Thymus (tissue), 11 donors: Measurements from ENCODE around the gene TIA1. TPM values are rescaled to one million over a fixed set of nuclear protein-coding genes. Genes with fewer than 3 reads are reported as not detected.
"Not testable (repeated sequence)": the region's sequence is repeated elsewhere in the genome, so short reads cannot be mapped to it uniquely, and the experiment has no call there.

ENCODE experiments used
- DNase-seq, 9 donors: peaks; one replicate each; pipeline ENCODE4 v3.0.0-alpha.2; 2013; ENCODE audit warnings: low spot score in 9 of 9, low read depth in 6 of 9, missing footprints in 1 of 9
- H3K27ac ChIP-seq, 2 donors: one replicate each; pipeline ENCODE4 v1.5.1; 2013; ENCODE audit warnings: control low read depth in 1 of 2, low read depth in 1 of 2, low read length in 1 of 2, mild to moderate bottlenecking in 1 of 2, moderate library complexity in 1 of 2
- H3K27me3 ChIP-seq, 2 donors: one replicate each; pipeline ENCODE4 v1.5.1; 2013; ENCODE audit warnings: low read length in 1 of 2; ENCODE audit not compliant: control insufficient read depth in 2 of 2, insufficient read depth in 1 of 2
- H3K36me3 ChIP-seq, 2 donors: one replicate each; pipeline ENCODE4 v1.5.1; 2013; ENCODE audit warnings: low read length in 1 of 2, mild to moderate bottlenecking in 1 of 2, moderate library complexity in 1 of 2; ENCODE audit not compliant: control insufficient read depth in 2 of 2, insufficient read depth in 2 of 2
- H3K4me1 ChIP-seq, 2 donors: one replicate each; pipeline ENCODE4 v1.5.1; 2013; ENCODE audit warnings: low read length in 2 of 2; ENCODE audit not compliant: control insufficient read depth in 2 of 2, insufficient read depth in 2 of 2
- H3K4me3 ChIP-seq, 2 donors: one replicate each; pipeline ENCODE4 v1.5.1; 2013; ENCODE audit warnings: low read length in 2 of 2, control low read depth in 1 of 2, mild to moderate bottlenecking in 1 of 2
- H3K9me3 ChIP-seq, 2 donors: one replicate each; pipeline ENCODE4 v1.5.1; 2013; ENCODE audit warnings: low read length in 1 of 2, mild to moderate bottlenecking in 1 of 2; ENCODE audit not compliant: control insufficient read depth in 2 of 2, insufficient read depth in 1 of 2
- WGBS: extraction: QIAGEN DNeasy Blood & Tissue Kit; methylation state at CpG from one replicate; pipeline ENCODE4 v1.1.7; 2013; 5-methylcytosine and 5-hydroxymethylcytosine counted together
- polyA plus RNA-seq: library from polyadenylated mRNA; stranded (reverse); fragments of 200-250 nt; gene quantifications from one replicate; pipeline ENCODE4 v1.2.3, GENCODE V29; 2013
- total RNA-seq: library from RNA; stranded (reverse); fragments of 120-200 nt; gene quantifications from one replicate; pipeline ENCODE4 v1.2.4, GENCODE V29; 2013
- donor health status: healthy.

TIA1 gene
- total and polyA plus RNA-seq, 2 donors, result 186 to 197 TPM

GRCh38 chr2:70188460-70188859 lies 60.0 kb downstream of the TIA1 start:
- DNase-seq, result no peak
- Histone ChIP-seq H3K27me3 (no peaks in the 10 kb centered on the region), H3K9me3 (no peaks in the 10 kb centered on the region), H3K27ac (no peak overlapping the region), H3K4me3 (no peak overlapping the region), H3K36me3 (no peaks in the 10 kb centered on the region), H3K4me1 (peaks cover 0 to 4% of the 10 kb centered on the region in 2 donors)
- 98% methylated on average over 5 of the region's 5 CpGs for WGBS

DNA sequence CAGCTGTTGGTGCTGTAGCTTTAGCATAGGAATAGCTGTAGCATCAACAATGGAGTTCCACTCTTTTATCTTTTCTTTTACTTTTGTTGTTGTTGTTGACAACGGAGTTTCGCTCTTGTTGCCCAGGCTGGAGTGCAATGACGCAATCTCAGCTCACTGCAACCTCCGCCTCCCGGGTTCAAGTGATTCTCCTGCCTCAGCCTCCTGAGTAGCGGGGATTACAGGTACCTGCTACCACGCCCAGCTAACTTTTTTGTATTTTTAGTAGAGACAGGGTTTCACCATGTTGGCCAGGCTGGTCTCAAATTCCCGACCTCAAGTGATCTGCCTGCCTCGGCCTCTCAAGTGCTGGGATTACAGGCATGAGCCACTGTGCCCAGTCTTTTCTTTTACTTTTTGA lies 61.3 kb downstream of the TIA1 start:
- H3K36me3 ChIP-seq, H3K27ac ChIP-seq, H3K4me3 ChIP-seq, H3K27me3 ChIP-seq, H3K4me1 ChIP-seq, DNase-seq, H3K9me3 ChIP-seq: not testable (repeated sequence)
- WGBS, result 97% methylated on average over 9 of the region's 9 CpGs

GRCh38 chr2:70182689-70183088 lies 65.7 kb downstream of the TIA1 start:
- Histone ChIP-seq H3K9me3 (no peaks in the 10 kb centered on the region), H3K27me3 (no peaks in the 10 kb centered on the region), H3K4me3 (no peak overlapping the region), H3K36me3 (peaks cover 13 to 37% of the 10 kb centered on the region in 2 donors), H3K27ac (no peak overlapping the region), H3K4me1 (no peaks in the 10 kb centered on the region)
- WGBS, result 96% methylated on average over 4 of the region's 4 CpGs
- no peak for DNase-seq

- H3K4me1 ChIP-seq, result no peaks in the 10 kb centered on the region
- H3K4me3 ChIP-seq, result no peak overlapping the region
- H3K36me3 ChIP-seq, result peaks cover 13 to 48% of the 10 kb centered on the region in 2 donors
- H3K9me3 ChIP-seq, result no peaks in the 10 kb centered on the region
- no peak overlapping the region for H3K27ac ChIP-seq
- no peak for DNase-seq
- no peaks in the 10 kb centered on the region for H3K27me3 ChIP-seq
- 90% methylated on average over 16 of the region's 16 CpGs for WGBS
Measured at GRCh38 chr2:70181363-70181956, 67.0 kb downstream of the TIA1 start.

- H3K4me1 ChIP-seq, result no peaks in the 10 kb centered on the region
- no peaks in the 10 kb centered on the region for H3K9me3 ChIP-seq
- DNase-seq, result no peak
- H3K4me3 ChIP-seq, result no peak overlapping the region
- 92% methylated on average over 8 of the region's 8 CpGs for WGBS
- H3K36me3 ChIP-seq, result peaks cover 28 to 71% of the 10 kb centered on the region in 2 donors
- H3K27me3 ChIP-seq, result no peaks in the 10 kb centered on the region
- no peak overlapping the region for H3K27ac ChIP-seq
Measured at GRCh38 chr2:70173520-70173919, 74.9 kb downstream of the TIA1 start.

DNA sequence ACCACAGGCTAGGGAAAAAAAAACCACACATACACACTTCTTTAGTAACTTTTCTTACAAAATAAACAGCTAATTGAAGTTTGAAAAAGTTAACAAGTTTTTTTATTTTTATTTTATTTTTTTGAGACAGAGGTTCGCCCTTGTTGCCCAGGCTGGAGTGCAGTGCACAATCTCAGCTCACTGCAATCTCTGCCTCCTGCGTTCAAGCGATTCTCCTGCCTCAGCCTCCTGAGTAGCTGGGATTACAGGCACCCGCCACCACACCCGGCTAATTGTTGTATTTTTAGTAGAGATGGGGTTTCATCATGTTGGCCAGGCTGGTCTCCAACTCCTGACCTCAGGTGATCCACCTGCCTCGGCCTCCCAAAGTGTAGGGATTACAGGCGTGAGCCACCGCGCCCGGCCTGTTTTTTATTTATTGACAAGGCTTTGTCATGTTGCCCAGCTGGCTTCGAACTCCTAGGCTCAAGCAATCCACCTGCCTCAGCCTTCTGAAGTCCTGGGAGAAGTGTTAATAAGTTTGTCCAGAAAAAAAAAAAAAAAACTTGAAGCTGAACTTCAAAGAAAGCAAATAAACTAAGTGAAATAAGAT lies 78.7 kb downstream of the TIA1 start:
- peaks cover 19 to 56% of the 10 kb centered on the region in 2 donors for H3K36me3 ChIP-seq
- not testable (repeated sequence) for H3K4me1 ChIP-seq, H3K4me3 ChIP-seq, H3K27ac ChIP-seq, DNase-seq, H3K27me3 ChIP-seq, H3K9me3 ChIP-seq
- 97% methylated on average over 11 of the region's 11 CpGs for WGBS

DNA sequence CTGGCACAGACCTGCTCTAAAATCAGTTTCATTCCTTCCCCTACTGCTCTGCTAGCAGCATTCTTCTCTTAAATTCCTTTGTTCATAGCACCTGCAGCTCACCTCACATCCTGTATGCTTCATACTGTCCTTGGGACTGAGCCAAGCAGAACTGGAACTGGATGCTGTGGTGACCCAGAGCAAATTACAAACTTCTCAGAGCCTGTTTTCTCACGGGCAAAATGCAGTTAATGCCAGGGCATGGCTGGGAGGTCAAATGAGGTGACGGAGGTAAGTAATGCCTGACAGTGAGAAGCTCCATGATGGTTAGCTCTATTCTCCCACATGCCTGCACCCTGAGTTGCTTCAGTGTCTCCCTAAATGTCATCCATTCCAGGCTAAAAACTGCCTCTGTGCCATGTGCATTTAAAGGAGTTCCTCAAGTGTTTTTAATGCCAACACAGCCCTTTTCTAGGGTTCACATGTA lies 87.3 kb downstream of the TIA1 start:
- Histone ChIP-seq H3K27ac (no peak overlapping the region), H3K9me3 (no peaks in the 10 kb centered on the region), H3K4me1 (no peaks in the 10 kb centered on the region), H3K4me3 (no peak overlapping the region), H3K36me3 (peaks cover 28 to 41% of the 10 kb centered on the region in 2 donors), H3K27me3 (no peaks in the 10 kb centered on the region)
- no peak for DNase-seq
- 59% methylated on average over 2 of the region's 2 CpGs for WGBS

- DNase-seq, result no peak
- no peaks in the 10 kb centered on the region for H3K4me1 ChIP-seq
- H3K4me3 ChIP-seq, result no peak overlapping the region
- peaks cover 29 to 43% of the 10 kb centered on the region in 2 donors for H3K36me3 ChIP-seq
- H3K9me3 ChIP-seq, result no peaks in the 10 kb centered on the region
- H3K27ac ChIP-seq, result no peak overlapping the region
- 96% methylated on average over 6 of the region's 6 CpGs for WGBS
- no peaks in the 10 kb centered on the region for H3K27me3 ChIP-seq
Measured at GRCh38 chr2:70160545-70160944, 87.9 kb downstream of the TIA1 start.
